Measurements from ENCODE around the gene GSTO2.

DNA sequence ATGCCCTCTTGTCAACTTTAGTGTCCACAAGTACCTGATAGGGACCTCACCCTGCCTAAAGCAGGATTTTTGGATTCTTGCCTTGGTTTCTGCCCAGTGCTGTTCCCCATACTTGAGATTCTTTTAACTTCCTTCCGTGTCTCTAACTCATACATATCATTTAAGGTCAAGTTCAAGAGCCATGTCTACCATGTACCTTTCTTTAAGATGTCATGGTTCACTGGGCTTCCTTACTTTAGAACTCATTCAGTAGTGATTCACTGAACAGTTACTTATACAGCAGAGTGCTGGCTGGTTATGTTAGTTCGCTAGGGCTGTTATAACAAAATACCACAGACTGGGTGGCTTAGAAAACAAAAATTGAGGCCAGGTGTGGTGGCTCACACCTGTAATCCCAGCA is 79.6 kb downstream of the GSTO2 start:
- TF ChIP-seq, protein P1, sequence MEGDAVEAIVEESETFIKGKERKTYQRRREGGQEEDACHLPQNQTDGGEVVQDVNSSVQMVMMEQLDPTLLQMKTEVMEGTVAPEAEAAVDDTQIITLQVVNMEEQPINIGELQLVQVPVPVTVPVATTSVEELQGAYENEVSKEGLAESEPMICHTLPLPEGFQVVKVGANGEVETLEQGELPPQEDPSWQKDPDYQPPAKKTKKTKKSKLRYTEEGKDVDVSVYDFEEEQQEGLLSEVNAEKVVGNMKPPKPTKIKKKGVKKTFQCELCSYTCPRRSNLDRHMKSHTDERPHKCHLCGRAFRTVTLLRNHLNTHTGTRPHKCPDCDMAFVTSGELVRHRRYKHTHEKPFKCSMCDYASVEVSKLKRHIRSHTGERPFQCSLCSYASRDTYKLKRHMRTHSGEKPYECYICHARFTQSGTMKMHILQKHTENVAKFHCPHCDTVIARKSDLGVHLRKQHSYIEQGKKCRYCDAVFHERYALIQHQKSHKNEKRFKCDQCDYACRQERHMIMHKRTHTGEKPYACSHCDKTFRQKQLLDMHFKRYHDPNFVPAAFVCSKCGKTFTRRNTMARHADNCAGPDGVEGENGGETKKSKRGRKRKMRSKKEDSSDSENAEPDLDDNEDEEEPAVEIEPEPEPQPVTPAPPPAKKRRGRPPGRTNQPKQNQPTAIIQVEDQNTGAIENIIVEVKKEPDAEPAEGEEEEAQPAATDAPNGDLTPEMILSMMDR (IDR thresholded peaks at IDR 0.05; ENCODE audit: borderline replicate concordance, extremely low read depth, low read length, poor library complexity, severe bottlenecking), result no peak
- TF ChIP-seq EZH2 (IDR thresholded peaks at IDR 0.05; ENCODE audit: borderline replicate concordance, low read depth, low read length, severe bottlenecking), result no peak
